ENCODE results near the gene BPIFA1.

The BPIFA1 gene
- long read RNA-seq: 0 reads

GRCh38 chr20:33235696-33236095, at the start of gene BPIFA1:
Gene BPIFA1, plus strand, starts transcription at chr20:33235996. Its CDS starts 1,716 bp downstream, at chr20:33237712.
- H3K27me3 ChIP-seq (ENCODE audit: insufficient read depth, poor library complexity, severe bottlenecking): peaks cover 2% of the 10 kb centered on the region
- H3K27ac ChIP-seq (replicated peaks): no peak within 1 kb of the TSS
- TF ChIP-seq GABPA (IDR thresholded peaks at IDR 0.05; ENCODE audit: low read depth) (no peak), SPI1 (IDR thresholded peaks at IDR 0.05; ENCODE audit: borderline replicate concordance, low read depth) (no peak)
- no peak for DNase-seq (ENCODE audit: low read depth in 1 of 2, low spot score in 1 of 2)
- H3K4me3 ChIP-seq (replicated peaks; ENCODE audit: insufficient read depth, low read length): no peak within 1 kb of the TSS

GRCh38 chr20:33187491-33187890, 48.3 kb upstream of the BPIFA1 start:
- no peak overlapping the region for H3K27ac ChIP-seq (replicated peaks)
- H3K4me3 ChIP-seq (replicated peaks; ENCODE audit: insufficient read depth, low read length): no peak overlapping the region
- no peak for DNase-seq (ENCODE audit: low read depth in 1 of 2, low spot score in 1 of 2)
- TF ChIP-seq SPI1 (IDR thresholded peaks at IDR 0.05; ENCODE audit: borderline replicate concordance, low read depth) (no peak), GABPA (IDR thresholded peaks at IDR 0.05; ENCODE audit: low read depth) (no peak), REST (IDR thresholded peaks at IDR 0.05; ENCODE audit: insufficient replicate concordance, low read depth) (no peak), CTCF (IDR thresholded peaks at IDR 0.05; ENCODE audit: insufficient read depth, low read length) (no peak), POLR2AphosphoS5 (IDR thresholded peaks at IDR 0.05; ENCODE audit: low read depth) (no peak)
- no peaks in the 10 kb centered on the region for H3K27me3 ChIP-seq (ENCODE audit: insufficient read depth, poor library complexity, severe bottlenecking)

GRCh38 chr20:33188421-33188820, 47.4 kb upstream of the BPIFA1 start:
- Histone ChIP-seq H3K27me3 (ENCODE audit: insufficient read depth, poor library complexity, severe bottlenecking) (no peaks in the 10 kb centered on the region), H3K27ac (replicated peaks) (no peak overlapping the region), H3K4me3 (replicated peaks; ENCODE audit: insufficient read depth, low read length) (no peak overlapping the region)
- DNase-seq (ENCODE audit: low read depth in 1 of 2, low spot score in 1 of 2): no peak
- TF ChIP-seq SPI1 (IDR thresholded peaks at IDR 0.05; ENCODE audit: borderline replicate concordance, low read depth) (no peak), CTCF (IDR thresholded peaks at IDR 0.05; ENCODE audit: insufficient read depth, low read length) (no peak), REST (IDR thresholded peaks at IDR 0.05; ENCODE audit: insufficient replicate concordance, low read depth) (no peak), GABPA (IDR thresholded peaks at IDR 0.05; ENCODE audit: low read depth) (no peak), POLR2AphosphoS5 (IDR thresholded peaks at IDR 0.05; ENCODE audit: low read depth) (no peak)

GRCh38 chr20:33191484-33191883, 44.3 kb upstream of the BPIFA1 start:
- DNase-seq (ENCODE audit: low read depth in 1 of 2, low spot score in 1 of 2): no peak
- Histone ChIP-seq H3K27ac (replicated peaks) (no peak overlapping the region), H3K27me3 (ENCODE audit: insufficient read depth, poor library complexity, severe bottlenecking) (no peaks in the 10 kb centered on the region)

More at GRCh38 chr20:33191484-33191883, 44.3 kb upstream of the BPIFA1 start:
- TF ChIP-seq SPI1 (IDR thresholded peaks at IDR 0.05; ENCODE audit: borderline replicate concordance, low read depth) (no peak), CTCF (IDR thresholded peaks at IDR 0.05; ENCODE audit: insufficient read depth, low read length) (no peak), GABPA (IDR thresholded peaks at IDR 0.05; ENCODE audit: low read depth) (no peak), REST (IDR thresholded peaks at IDR 0.05; ENCODE audit: insufficient replicate concordance, low read depth) (no peak), POLR2AphosphoS5 (IDR thresholded peaks at IDR 0.05; ENCODE audit: low read depth) (no peak)
- H3K4me3 ChIP-seq (replicated peaks; ENCODE audit: insufficient read depth, low read length): no peak overlapping the region
